ENCODE measurements around the gene VPS26C. TPM values are rescaled to one million over a fixed set of nuclear protein-coding genes. Genes with fewer than 3 reads are reported as not detected.
"Not testable (repeated sequence)": the region's sequence is repeated elsewhere in the genome, so short reads cannot be mapped to it uniquely, and the experiment has no call there.

The VPS26C gene
- total RNA-seq, 1 donor from 2014 or later = 80.8 TPM

DNA sequence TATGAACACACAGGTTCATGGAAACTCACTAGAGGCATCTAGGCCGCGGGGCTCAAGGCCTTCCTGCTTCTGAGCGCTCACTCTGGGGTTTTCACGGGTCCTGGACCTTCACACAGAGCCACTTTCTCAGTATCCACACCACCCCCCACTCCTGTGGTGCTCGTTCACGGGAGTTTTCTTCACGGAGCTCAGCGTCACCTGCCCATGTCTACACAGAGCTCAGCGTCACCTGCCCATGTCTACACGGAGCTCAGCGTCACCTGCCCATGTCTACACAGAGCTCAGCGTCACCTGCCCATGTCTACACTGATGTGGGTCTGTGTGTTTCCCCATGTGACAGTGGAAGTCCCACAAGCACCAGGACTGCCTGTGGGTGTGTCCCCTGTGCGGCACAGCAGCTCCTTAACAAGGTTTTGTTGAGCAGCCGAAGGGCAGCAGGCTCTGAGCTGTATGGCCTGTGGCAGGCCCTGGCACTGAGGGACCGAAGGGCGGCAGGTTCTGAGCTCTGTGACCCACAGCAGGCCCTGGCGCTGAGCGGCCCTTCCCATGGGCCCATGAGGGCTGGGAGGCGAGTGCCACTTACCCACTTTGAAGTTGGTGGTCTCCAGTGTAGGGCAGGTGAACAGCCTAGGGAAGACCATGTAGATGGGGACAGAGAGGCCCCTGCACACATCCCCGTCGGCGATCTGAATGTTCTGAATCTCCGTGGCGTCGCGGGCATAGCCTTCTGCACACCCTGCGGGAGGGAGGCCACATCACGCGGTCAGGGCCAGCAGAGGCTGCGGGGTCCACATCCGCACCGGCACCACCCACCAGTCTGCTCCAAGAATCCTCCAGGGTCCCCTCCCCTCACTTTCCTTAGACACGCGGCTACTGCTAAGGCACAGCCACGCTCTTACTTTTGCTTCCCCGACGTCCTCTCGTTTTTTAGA is 39.8 kb downstream of the VPS26C start:
- Histone ChIP-seq H3K27me3 (ENCODE audit: control insufficient read depth, insufficient read depth, low read length) (no peaks in the 10 kb centered on the region), H3K36me3 (ENCODE audit: control insufficient read depth, insufficient read depth, low read length) (peaks cover 1% of the 10 kb centered on the region), H3K4me3 (ENCODE audit: low read depth, low read length) (no peak overlapping the region)
- DNase-seq (ENCODE audit: low read depth) = no peak
- TF ChIP-seq, protein P1, sequence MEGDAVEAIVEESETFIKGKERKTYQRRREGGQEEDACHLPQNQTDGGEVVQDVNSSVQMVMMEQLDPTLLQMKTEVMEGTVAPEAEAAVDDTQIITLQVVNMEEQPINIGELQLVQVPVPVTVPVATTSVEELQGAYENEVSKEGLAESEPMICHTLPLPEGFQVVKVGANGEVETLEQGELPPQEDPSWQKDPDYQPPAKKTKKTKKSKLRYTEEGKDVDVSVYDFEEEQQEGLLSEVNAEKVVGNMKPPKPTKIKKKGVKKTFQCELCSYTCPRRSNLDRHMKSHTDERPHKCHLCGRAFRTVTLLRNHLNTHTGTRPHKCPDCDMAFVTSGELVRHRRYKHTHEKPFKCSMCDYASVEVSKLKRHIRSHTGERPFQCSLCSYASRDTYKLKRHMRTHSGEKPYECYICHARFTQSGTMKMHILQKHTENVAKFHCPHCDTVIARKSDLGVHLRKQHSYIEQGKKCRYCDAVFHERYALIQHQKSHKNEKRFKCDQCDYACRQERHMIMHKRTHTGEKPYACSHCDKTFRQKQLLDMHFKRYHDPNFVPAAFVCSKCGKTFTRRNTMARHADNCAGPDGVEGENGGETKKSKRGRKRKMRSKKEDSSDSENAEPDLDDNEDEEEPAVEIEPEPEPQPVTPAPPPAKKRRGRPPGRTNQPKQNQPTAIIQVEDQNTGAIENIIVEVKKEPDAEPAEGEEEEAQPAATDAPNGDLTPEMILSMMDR (IDR thresholded peaks at IDR 0.05; ENCODE audit: insufficient read depth, low read length, poor library complexity, severe bottlenecking) = no peak

DNA sequence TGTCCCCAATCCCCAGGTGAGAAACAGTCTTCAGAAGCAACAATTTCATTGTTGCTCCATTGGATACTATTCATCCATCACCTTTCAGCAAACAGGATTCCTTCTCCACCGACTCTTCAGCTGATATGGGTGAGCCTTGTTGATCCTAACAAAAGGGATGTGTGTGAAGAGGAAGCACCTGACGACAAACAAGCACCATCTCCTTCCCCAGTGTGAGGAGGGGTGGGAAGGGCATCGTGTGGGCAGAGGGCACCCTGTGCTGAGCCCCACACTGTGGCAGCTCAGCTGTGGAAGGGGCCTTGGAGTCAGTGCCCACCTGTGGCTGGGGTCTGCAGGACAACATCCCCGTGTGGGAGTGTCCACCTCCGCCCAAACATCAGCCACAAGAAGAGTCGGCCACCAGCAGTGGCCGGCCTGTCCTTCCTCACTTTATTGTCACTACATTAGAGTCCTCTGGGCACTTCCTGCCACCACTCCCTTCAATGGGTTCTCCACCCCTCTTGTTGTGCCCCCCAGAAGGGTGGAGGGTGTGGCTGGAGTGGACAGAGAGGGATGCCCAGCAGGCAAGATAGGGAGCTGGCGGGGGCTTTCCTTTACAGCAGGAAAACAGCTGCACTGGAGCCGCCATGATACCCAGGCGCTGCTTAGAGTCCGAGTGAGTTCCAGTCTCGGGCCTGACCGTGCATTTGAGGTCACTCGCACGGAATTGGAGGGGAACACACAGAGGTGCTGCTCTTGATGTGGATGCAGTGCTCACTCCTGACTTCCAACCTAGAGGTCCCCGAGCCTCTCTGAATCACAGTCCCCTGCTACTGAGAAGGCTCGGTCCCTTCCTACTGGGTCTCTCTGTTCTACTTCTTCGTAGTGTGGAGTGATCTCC is 40.9 kb downstream of the VPS26C start:
- H3K36me3 ChIP-seq (ENCODE audit: control insufficient read depth, insufficient read depth, low read length) = peaks cover 1% of the 10 kb centered on the region
- DNase-seq (ENCODE audit: low read depth) = no peak
- H3K4me3 ChIP-seq (ENCODE audit: low read depth, low read length) = no peak overlapping the region
- TF ChIP-seq, protein P1 (IDR thresholded peaks at IDR 0.05; ENCODE audit: insufficient read depth, low read length, poor library complexity, severe bottlenecking) = no peak
- H3K27me3 ChIP-seq (ENCODE audit: control insufficient read depth, insufficient read depth, low read length) = no peaks in the 10 kb centered on the region

DNA sequence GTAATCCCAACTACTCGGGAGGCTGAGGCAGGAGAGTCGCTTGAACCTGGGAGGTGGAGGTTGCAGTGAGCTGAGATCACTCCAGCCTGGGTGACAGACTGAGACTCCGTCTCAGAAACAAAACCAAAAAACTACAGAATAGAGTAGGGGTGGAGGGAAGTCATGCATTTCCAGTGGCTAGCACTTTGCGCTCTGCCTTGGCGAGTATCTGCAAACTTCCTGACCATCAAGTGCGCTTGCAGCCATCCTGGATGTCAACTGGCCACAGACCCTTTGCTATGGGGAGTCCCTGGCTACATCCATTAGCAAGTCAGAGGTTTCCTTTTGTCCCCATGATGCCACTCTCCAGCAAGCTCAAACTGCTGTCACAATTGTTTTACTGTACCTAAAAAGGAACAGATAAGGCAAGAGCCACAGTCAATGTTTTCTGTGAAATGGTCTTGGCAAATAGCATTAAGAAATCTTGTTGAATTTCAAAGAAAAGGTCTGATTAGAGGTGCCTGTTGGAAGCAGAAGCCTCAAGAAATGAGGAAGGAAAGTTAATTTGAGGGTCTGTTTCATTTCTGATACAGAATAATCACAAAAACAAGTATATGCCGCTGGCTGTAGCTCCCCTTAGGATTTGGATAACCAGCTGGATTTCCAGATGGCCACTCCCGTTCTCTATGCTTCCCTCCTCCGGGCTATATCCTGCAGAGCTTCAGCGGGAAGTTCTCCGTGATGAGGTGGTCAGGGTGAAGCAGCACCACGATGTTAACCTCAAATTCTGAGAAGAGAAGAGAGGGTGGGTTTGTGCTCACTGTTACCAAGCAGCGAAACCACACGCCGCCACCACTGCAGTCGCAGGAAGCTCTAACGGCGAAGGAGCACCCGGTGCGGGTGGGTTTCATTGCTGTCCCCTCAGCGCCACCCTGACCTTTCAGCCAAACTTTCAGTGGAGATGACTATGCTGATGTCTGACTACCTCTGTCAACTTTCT is 42.0 kb downstream of the VPS26C start:
- peaks cover 1% of the 10 kb centered on the region for H3K36me3 ChIP-seq (ENCODE audit: control insufficient read depth, insufficient read depth, low read length)
- H3K4me3 ChIP-seq (ENCODE audit: low read depth, low read length) = no peak overlapping the region
- DNase-seq (ENCODE audit: low read depth) = no peak
- no peaks in the 10 kb centered on the region for H3K27me3 ChIP-seq (ENCODE audit: control insufficient read depth, insufficient read depth, low read length)
- TF ChIP-seq, protein P1 (IDR thresholded peaks at IDR 0.05; ENCODE audit: insufficient read depth, low read length, poor library complexity, severe bottlenecking) = no peak

DNA sequence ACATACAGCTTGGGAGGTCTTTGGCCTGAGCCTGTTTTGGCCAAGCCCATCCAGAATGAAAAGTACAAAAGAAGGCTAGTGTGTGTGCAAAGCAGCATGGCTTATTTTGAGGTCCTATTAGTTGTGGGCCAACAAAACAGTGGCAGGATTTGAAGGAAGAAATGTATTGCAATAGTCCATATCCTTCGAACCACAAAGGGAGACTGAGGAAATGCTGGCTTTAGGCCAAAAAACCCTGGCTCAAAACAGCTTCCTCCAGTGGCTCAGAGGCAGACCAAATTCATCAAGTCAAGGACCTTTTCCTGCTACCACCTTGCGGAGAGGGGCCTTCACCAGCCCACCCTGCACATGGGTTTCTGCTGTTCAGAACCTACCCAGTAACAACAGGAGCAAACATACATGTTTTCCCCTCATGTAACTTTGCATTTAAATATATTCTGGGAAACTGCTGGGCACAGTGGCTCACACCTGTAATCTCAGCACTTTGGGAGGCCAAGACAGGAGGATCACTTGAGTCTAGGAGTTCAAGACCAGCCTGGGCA is 43.3 kb downstream of the VPS26C start:
- Histone ChIP-seq H3K36me3 (ENCODE audit: control insufficient read depth, insufficient read depth, low read length) (peaks cover 1% of the 10 kb centered on the region), H3K27me3 (ENCODE audit: control insufficient read depth, insufficient read depth, low read length) (no peaks in the 10 kb centered on the region), H3K4me3 (ENCODE audit: low read depth, low read length) (no peak overlapping the region)
- TF ChIP-seq, protein P1 (IDR thresholded peaks at IDR 0.05; ENCODE audit: insufficient read depth, low read length, poor library complexity, severe bottlenecking) = no peak
- DNase-seq (ENCODE audit: low read depth) = no peak

DNA sequence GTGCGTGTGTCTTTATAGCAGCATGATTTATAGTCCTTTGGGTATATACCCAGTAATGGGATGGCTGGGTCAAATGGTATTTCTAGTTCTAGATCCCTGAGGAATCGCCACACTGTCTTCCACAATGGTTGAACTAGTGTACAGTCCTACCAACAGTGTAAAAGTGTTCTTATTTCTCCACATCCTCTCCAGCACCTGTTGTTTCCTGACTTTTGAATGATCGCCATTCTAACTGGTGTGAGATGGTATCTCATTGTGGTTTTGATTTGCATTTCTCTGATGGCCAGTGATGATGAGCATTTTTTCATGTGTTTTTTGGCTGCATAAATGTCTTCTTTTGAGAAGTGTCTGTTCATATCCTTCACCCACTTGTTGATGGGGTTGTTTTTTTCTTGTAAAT is 44.9 kb downstream of the VPS26C start:
- not testable (repeated sequence) for H3K4me3 ChIP-seq (ENCODE audit: low read depth, low read length); H3K36me3 ChIP-seq (ENCODE audit: control insufficient read depth, insufficient read depth, low read length); DNase-seq (ENCODE audit: low read depth); H3K27me3 ChIP-seq (ENCODE audit: control insufficient read depth, insufficient read depth, low read length)

Measured in kidney epithelial cell (primary cell).